Myocyte (in vitro differentiated cells): ENCODE data around the gene CALML3. TPM values are rescaled to one million over a fixed set of nuclear protein-coding genes. Genes with fewer than 3 reads are reported as not detected.

Source experiments
- DNase-seq: peaks from one replicate; pipeline ENCODE4 v3.0.0-alpha.2; 2012; ENCODE audit warnings: low read depth
- total RNA-seq: library from RNA; depleted of rRNA; stranded (reverse); fragments of >200 nt; gene quantifications from 2 replicates; pipeline ENCODE4 v1.2.3, GENCODE V29; 2014

The CALML3 gene
- total RNA-seq, 1 donor from 2014 or later, result not detected

DNA sequence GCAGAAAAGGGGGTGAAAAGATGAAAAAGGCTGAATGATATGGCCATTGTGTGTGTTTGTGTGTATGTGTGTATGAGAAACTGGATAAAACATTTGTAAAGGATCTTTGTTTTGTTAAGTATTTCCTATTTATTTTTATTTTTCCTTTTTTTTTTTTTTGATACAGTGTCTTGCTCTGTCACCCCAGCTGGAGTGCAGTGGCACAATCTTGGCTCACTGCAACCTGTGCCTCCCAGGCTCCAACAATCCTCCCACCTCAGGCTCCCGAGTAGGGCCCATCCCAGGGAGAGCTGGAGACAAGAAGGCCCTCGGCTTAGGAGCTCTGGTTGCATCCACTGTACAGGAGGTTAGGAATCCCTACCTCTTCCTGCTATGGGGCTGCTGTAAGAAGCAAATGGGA lies 18.5 kb upstream of the CALML3 start:
- DNase-seq, result no peak

DNA sequence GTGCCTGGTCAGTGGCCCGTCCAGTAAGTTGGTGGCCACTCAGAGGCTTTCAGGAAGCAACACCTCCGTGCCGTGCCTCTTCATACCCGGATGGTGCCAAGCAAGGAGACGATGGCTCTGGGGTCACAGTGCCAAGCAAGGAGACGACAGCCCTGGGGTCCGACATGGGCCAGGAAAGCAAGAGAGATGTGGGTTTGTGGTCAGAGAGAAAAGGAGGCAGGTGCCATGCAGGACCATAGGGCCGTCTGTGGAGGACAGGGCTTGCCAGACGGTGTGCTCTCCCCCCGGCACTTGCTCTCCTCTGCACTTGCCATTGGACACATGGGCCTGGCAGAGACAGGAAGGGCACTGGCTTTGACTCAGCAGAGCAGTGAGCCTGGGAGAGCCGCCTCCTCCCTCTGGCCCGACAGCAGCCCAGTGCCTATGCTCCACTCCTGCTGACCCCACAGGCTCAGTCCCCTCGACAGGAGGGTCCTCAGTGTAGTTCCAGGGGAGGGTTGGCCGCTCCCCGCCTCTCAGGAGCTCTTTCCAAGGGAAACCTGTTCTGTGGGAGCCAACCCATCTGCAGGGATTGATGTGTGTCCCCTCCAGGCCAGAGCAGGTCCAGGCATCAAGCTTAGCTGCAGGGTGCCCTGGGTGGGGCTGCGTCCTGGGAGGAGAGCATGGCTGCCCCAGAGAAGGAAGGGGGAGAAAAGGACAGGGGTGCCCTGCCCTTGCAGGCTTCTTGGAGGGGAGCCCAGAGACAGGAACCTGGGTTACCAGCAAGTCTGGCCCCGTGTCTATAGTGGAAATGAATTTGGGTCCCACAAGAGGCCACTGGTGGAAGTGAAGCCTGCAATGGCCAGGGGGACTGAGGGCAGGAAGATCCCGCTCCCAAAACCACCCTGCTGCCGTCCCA lies 17.8 kb upstream of the CALML3 start:
- no peak for DNase-seq

DNA sequence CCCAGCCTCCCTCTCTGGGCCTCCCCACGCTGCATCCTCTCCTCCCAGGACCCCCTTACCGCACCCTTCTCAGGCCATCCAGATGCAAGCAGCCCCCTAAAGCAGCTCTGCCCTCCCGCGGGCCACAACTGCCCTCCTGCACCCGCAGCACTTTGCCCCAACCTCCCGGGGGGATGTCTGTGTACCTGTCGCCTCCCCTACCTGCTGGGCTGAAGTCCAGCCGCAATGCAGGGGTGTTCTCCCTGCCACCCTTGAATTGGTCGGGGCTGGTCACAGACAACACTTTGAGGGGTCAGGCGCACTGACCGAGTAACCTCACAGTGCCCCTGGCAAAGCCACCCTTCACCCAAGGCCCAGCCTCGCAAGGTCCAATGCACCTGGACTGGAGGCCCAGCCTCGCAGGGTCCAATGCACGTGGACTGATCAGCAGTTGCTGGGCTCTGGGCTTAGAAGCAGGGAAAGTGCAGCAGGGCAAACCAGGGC lies 17.1 kb upstream of the CALML3 start:
- no peak for DNase-seq

DNA sequence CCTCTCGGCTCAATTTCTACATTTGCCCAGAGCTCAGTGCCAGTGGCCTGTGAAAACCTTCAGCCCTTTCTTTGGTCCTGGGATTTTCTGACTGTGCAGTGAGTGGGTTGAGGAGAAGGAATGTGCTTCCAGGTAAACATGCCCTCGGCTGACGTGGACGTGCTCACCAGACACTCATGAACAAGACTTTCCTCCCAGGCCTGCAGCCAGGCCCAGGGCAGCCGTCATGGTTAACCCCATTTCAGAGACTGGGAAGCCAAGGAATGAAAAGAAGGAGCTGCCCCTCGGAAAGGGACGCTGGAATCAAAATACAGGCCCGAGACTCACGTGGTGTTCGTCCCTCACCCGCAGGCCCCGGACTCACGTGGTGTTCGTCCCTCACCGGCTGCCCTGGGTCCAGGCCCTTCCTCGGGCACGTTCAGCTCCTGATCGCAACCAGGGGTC lies 16.6 kb upstream of the CALML3 start:
- no peak for DNase-seq

GRCh38 chr10:5508786-5509185 lies 16.0 kb upstream of the CALML3 start:
- no peak for DNase-seq

DNA sequence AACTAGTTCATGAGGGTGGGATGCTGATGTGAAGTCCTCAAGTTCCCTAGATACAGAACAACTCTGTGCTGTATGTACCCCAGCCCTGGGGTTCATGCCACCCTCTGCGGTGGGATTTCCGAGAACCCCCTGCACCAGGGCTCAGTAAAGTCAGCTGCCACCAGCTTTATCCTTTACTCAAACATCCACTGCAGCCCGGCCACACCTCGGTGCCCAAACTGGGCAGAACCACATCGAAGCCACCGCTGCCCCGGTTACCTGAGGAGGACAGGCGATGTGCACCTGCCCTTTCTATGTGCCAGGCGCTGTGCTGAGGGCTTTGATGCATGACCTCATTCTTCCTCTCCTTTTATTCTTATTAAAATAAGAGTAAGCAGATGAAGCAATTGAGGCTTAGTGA lies 15.5 kb upstream of the CALML3 start:
- DNase-seq, result no peak

- no peak for DNase-seq
These were observed 15.1 kb upstream of the CALML3 start for GRCh38 chr10:5509691-5510090.

DNA sequence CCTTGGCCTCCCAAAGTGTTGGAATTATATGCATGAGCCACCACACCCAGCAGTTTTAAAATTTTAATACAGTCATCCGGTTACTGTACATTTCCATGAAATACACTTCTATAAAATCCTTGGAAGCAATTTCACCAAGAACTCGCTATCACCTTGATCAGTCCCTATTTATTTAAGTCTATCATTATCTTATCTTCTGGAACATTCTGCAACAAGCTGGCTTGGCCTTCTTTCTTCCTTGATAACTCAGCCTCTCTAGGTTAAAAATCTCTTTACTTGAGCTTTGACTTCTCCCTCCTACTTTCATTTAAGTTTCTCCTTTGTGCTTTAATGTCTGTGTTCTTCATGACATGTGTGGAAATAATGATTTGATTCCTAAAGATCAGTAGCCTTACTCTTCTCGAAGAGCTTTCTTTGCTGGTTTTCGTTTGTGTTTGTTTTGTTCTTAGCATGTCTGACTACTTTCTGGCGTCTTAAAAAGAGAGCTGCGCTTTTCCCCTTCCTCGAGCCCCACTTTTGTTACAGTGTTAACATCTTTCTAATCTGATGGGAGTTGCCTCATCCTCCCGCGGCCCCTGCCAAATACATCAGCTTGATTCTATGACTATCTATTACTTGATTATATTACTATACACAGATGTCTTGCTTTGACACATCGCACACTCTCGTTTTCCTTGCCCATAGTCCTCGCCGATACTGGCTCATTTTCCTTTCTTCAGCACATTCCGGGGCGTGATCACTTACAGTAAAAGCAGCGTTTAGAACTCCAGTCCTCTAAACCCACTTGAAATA lies 14.3 kb upstream of the CALML3 start:
- DNase-seq, result no peak

- no peak for DNase-seq
These were observed 13.4 kb upstream of the CALML3 start for GRCh38 chr10:5511231-5511884.

DNA sequence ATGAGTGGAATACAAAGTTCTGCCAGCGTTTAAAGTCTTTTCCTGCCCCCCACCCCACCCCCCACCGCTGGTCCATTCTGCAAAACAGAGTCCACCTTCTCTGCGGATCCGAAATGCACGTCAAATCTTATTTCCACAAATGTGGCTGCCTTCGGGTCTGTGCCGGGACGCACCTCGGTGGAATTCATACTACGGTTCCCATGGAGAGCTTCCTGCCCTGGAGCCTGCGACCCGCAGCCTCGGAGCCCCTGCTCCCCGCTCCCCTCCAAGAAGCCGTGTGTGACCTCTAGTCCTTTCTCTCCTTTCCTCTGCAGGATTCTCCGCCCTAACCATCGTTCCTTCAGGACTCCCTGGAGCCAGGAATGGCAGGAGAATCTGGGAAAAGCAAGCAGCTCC lies 12.9 kb upstream of the CALML3 start:
- DNase-seq, result no peak

- DNase-seq, result no peak
These were observed 12.4 kb upstream of the CALML3 start for GRCh38 chr10:5512331-5512730.

GRCh38 chr10:5512881-5513612 lies 11.7 kb upstream of the CALML3 start:
- no peak for DNase-seq

DNA sequence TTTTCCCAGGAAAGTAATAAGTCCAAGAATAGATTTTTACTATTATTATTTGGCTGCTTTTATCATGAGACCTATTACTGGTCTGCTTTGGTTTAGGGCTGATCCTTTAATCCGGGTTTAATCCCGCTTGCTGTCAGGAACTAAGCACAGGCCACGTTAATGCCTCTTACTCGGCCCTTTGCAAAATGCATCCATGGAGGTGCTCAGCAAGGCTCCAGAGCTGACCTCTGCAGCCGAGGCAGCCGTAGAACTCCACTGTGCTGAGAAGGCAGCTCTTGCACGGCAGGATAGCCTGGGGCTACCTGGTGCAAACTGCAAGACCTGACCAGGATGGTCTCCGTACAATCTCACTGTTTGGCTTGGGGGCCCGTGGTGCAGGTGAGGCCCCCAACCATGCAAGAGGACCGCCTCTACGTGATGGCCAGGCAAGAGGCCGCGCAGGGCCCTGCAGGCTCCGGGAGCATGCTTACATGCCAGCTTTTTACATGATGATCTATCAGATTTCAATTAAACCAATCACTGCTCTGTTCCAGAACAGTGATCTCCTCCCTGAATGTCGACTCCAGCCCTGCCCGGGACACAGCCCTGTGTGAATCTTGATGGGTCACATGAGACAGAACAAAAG lies 10.4 kb upstream of the CALML3 start:
- DNase-seq, result no peak

- no peak for DNase-seq
These were observed 8.6 kb upstream of the CALML3 start for GRCh38 chr10:5515948-5516761.

GRCh38 chr10:5517546-5517945 lies 7.2 kb upstream of the CALML3 start:
- DNase-seq, result no peak

GRCh38 chr10:5518143-5518542 lies 6.6 kb upstream of the CALML3 start:
- no peak for DNase-seq

GRCh38 chr10:5519054-5519453 lies 5.7 kb upstream of the CALML3 start:
- DNase-seq, result no peak

DNA sequence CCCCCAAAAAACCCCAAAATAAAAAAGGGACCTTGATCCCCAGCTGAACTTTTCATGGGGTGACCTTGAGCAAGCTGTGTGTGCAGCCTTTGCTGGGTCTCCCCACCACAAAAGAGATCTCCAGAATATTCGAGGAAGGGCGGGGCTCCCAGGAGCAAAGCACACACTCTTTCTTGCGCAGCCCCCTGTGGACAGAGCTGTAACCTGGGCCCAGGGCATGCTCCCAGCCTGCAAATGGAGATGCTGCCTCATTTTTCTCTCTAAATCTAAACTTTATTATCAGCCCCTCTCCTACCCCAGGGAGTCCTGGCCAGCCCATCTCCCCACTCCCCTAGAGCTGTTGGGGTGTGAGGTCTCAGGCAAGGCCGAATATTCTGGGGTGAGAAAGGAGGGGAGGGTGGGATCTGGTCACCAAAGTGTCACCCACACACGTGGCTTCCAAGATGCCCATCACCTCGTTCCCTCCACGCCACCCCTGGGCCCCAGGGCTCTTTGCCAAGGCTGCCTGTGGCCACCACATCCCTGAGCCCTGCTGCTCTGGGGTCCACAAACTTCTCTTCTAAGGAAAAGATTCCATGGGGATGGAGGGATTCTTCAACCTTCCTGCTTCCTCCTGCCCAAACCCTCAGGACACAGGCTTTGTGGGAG lies 1.7 kb upstream of the CALML3 start:
- DNase-seq, result no peak
